Adipocyte (in vitro differentiated cells): ENCODE data around the gene IFT81.
A peak's percentile ranks its signal among the peaks of the same experiment; 100 is the strongest.
"Not testable (repeated sequence)": the region's sequence is repeated elsewhere in the genome, so short reads cannot be mapped to it uniquely, and the experiment has no call there.

Experiments
- DNase-seq: peaks from one replicate; pipeline ENCODE4 v3.0.0-alpha.2; 2015; ENCODE audit warnings: low read depth
- H3K27me3 ChIP-seq: replicated peaks from 2 replicates; pipeline ENCODE4 v1.7.0; 2013; ENCODE audit warnings: mild to moderate bottlenecking, low read length, moderate library complexity; ENCODE audit not compliant: control insufficient read depth, insufficient read depth
- H3K36me3 ChIP-seq: 2 replicates; pipeline ENCODE4 v1.7.0; 2013; ENCODE audit warnings: low read length, mild to moderate bottlenecking, moderate library complexity; ENCODE audit not compliant: control insufficient read depth, insufficient read depth, severe bottlenecking
- H3K4me1 ChIP-seq: 2 replicates; pipeline ENCODE4 v1.7.0; 2013; ENCODE audit warnings: mild to moderate bottlenecking, low read length, moderate library complexity; ENCODE audit not compliant: control insufficient read depth, insufficient read depth
- H3K4me3 ChIP-seq: 2 replicates; pipeline ENCODE4 v1.7.0; 2013; ENCODE audit warnings: mild to moderate bottlenecking, low read length, moderate library complexity
- H3K9ac ChIP-seq: 2 replicates; pipeline ENCODE4 v1.7.0; 2013; ENCODE audit warnings: mild to moderate bottlenecking, low read length, moderate library complexity
- H3K9me3 ChIP-seq: 2 replicates; pipeline ENCODE4 v1.7.0; 2013; ENCODE audit warnings: mild to moderate bottlenecking, low read length, moderate library complexity; ENCODE audit not compliant: control insufficient read depth

The IFT81 gene

GRCh38 chr12:110251381-110251780 lies 127.2 kb downstream of the IFT81 start:
- Histone ChIP-seq H3K9ac (no peak overlapping the region), H3K27me3 (no peaks in the 10 kb centered on the region), H3K36me3 (no peaks in the 10 kb centered on the region), H3K4me3 (no peak overlapping the region), H3K4me1 (peaks cover 29% of the 10 kb centered on the region), H3K9me3 (no peaks in the 10 kb centered on the region)
- no peak for DNase-seq

DNA sequence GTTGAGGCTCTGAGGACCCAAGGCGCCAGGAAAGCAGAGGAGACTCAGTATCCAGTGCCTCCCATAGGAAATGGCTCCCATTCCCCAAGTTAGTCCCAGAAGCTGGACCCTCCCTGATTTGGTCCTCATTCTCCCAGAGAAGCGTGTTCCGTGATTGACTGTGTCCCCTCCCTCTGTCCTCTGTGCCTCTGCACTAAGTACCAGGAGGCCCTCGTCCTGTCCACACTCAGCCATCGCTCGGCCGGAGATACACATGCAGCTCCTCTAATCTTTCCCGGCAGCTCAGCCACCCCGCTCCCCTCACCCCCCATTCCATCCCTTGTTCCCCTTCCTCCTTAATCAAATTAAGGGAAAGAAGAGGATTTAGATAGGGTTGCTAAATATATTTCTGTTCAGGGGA lies 128.6 kb downstream of the IFT81 start:
- Histone ChIP-seq H3K9me3 (no peaks in the 10 kb centered on the region), H3K4me3 (peak overlapping the region; percentile 44), H3K4me1 (peaks cover 30% of the 10 kb centered on the region), H3K27me3 (no peaks in the 10 kb centered on the region), H3K36me3 (no peaks in the 10 kb centered on the region), H3K9ac (peak overlapping the region; percentile 44)
- no peak for DNase-seq

GRCh38 chr12:110253176-110253575 lies 129.0 kb downstream of the IFT81 start:
- Histone ChIP-seq H3K9ac (peak overlapping the region; percentile 44), H3K4me1 (peaks cover 30% of the 10 kb centered on the region), H3K36me3 (no peaks in the 10 kb centered on the region), H3K4me3 (peak overlapping the region; percentile 44), H3K9me3 (no peaks in the 10 kb centered on the region), H3K27me3 (no peaks in the 10 kb centered on the region)
- DNase-seq, result peak; percentile 55

DNA sequence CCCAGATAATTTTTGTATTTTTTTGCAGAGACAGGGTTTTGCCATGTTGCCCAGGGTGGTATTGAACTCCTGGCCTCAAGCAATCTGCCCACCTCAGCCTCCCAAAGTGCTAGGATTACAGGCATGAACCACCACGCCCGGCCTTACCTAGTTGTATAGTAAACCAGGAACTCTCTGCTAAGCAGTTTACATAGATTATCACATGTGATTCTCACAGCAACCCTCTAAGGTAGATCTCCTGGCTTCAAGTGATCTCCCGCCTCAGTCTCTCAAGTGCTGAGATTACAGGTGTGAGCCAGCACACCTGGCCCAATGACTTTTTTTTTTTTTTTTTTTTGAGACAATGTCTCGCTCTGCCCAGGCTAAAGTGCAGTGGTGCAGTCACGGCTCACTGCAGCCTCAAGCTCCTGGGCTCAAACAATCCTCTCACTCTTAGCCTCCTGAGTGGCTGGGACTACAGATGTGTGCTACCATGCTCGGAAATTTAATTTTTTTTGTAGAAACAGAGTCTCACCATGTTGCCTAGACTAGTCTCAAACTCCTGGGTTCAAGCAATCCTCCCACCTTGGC lies 130.9 kb downstream of the IFT81 start:
- no peaks in the 10 kb centered on the region for H3K27me3 ChIP-seq
- no peaks in the 10 kb centered on the region for H3K9me3 ChIP-seq
- no peak overlapping the region for H3K9ac ChIP-seq
- no peaks in the 10 kb centered on the region for H3K36me3 ChIP-seq
- H3K4me1 ChIP-seq, result peaks cover 23% of the 10 kb centered on the region
- no peak overlapping the region for H3K4me3 ChIP-seq
- DNase-seq, result no peak

- not testable (repeated sequence) for DNase-seq, H3K4me3 ChIP-seq, H3K9me3 ChIP-seq, H3K36me3 ChIP-seq, H3K9ac ChIP-seq, H3K27me3 ChIP-seq
- H3K4me1 ChIP-seq, result peaks cover 19% of the 10 kb centered on the region
These were observed 131.8 kb downstream of the IFT81 start for GRCh38 chr12:110255890-110256456.

DNA sequence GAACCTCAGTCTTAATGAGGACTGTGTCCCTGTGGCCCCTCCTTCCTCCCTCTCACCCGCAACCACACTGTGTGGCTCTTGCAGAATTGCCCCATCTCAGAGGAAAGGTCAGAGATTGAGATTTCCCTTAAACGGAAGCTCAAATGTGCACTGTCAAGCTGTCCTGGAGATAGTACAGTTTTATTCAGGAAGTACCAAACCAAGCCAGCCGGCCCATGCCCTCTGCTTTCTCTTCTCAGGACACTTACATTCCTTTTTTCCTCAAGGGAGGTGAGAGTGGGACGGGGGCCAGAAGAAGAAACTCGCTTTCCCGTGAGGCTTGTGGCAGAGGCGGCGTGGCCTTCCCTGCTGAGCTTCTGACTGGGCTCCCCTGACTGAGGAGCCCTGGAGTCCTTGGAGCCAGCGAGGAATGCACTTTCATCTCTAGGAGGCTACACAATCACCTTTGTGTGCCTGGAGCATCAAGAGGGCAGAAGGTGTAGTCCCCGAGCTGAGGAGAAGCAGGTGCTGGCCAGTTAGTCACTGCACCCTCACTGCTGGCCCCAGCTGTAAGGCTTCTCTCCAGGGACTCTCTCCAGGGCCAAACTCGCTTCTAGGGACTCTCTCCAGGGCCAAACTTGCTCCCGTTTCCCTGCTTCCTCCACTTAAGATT lies 132.7 kb downstream of the IFT81 start:
- Histone ChIP-seq H3K9me3 (no peaks in the 10 kb centered on the region), H3K9ac (no peak overlapping the region), H3K4me1 (peaks cover 19% of the 10 kb centered on the region), H3K27me3 (no peaks in the 10 kb centered on the region), H3K36me3 (no peaks in the 10 kb centered on the region), H3K4me3 (no peak overlapping the region)
- DNase-seq, result no peak

GRCh38 chr12:110258466-110258865 lies 134.3 kb downstream of the IFT81 start:
- no peak for DNase-seq
- Histone ChIP-seq H3K27me3 (no peaks in the 10 kb centered on the region), H3K9ac (no peak overlapping the region), H3K4me3 (no peak overlapping the region), H3K4me1 (peaks cover 11% of the 10 kb centered on the region), H3K36me3 (no peaks in the 10 kb centered on the region), H3K9me3 (no peaks in the 10 kb centered on the region)

- DNase-seq, result peak; percentile 60
- Histone ChIP-seq H3K36me3 (no peaks in the 10 kb centered on the region), H3K9ac (no peak overlapping the region), H3K9me3 (no peaks in the 10 kb centered on the region), H3K4me3 (no peak overlapping the region), H3K27me3 (no peaks in the 10 kb centered on the region), H3K4me1 (peaks cover 11% of the 10 kb centered on the region)
These were observed 138.6 kb downstream of the IFT81 start for GRCh38 chr12:110262442-110263388.

DNA sequence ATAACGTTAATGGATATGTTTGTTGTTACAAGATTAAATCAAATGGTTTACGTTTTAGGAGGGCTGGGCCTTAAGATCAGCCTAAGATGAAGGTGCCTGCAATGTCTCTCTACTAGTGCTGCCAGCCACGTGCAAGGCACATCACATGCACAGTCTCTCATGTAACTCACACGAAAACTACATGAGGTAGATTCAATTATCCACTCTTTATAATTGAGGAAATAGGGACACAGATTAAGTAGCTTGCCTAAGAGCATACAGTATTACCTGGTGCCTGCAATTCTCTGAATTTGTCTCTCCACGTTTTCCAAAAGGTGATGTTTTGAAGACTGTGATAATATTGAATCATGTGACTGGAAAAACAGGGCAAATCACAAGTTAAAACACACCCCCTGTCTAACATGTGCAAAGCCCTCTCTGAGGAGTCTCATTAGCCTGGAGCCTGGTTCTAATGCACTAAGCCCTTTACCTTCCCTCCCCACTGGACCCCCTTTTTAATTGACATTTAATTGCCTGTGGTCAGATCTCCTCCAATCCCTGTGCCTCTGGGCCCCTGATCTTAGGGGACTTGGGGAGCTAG lies 142.3 kb downstream of the IFT81 start:
- no peaks in the 10 kb centered on the region for H3K36me3 ChIP-seq

GRCh38 chr12:110266980-110267620 lies 142.9 kb downstream of the IFT81 start:
- Histone ChIP-seq H3K36me3 (no peaks in the 10 kb centered on the region), H3K9me3 (no peaks in the 10 kb centered on the region), H3K27me3 (no peaks in the 10 kb centered on the region), H3K4me1 (peaks cover 33% of the 10 kb centered on the region), H3K4me3 (peak overlapping the region; percentile 52), H3K9ac (no peak overlapping the region)
- DNase-seq, result peak; percentile 79

More for the DNA sequence above, 142.3 kb downstream of the IFT81 start:
- peaks cover 33% of the 10 kb centered on the region for H3K4me1 ChIP-seq
- no peak overlapping the region for H3K4me3 ChIP-seq
- H3K9ac ChIP-seq, result no peak overlapping the region
- DNase-seq, result no peak
- no peaks in the 10 kb centered on the region for H3K9me3 ChIP-seq
- no peaks in the 10 kb centered on the region for H3K27me3 ChIP-seq
